GM12891 (cell line): ENCODE results near the gene ANLN.

Source experiments
- POLR2A ChIP-seq: IDR thresholded peaks from 2 replicates; pipeline ENCODE4 v1.6.1; 2011; ENCODE audit warnings: low read depth, low read length, control low read depth
- POLR2AphosphoS5 ChIP-seq: IDR thresholded peaks from 2 replicates; pipeline ENCODE4 v1.6.1; 2011; ENCODE audit warnings: low read depth, low read length, control low read depth

DNA sequence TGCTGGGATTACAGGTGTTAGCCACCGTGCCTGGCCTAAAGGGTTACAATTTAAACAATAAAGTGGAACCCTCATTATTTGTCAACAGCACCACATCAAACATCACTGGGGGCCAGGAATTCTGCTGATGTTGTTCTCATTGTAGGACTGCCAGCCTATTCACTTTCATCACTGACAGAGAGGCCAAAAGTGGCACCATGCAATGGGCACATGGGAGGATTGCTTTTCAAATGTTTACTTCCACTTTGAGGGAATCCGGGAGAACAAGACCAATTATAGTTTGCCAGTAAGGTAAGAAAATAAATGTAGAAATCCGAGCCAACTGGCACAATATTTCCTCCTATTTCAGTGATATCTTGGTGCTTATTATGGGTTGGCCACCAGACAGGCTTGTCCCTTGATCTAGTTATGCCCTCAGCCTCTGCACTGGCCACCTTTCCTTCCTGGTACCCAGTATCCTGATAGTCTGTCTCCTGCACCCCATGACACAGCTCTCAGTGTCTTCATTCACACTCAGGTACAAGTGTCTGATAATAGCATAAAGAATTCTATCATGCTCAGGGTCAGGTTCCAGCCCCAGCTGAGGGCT lies 82.6 kb downstream of the ANLN start:
- TF ChIP-seq POLR2AphosphoS5 (no peak), POLR2A (no peak)
